Smooth muscle cell (in vitro differentiated cells): ENCODE results near the gene MIER2. TPM values are rescaled to one million over a fixed set of nuclear protein-coding genes. Genes with fewer than 3 reads are reported as not detected.
A peak's percentile ranks its signal among the peaks of the same experiment; 100 is the strongest.

ENCODE experiments used
- DNase-seq: peaks from one replicate; lab custom pipeline; 2025; ENCODE audit not compliant: unreplicated experiment; lab: John Stamatoyannopoulos, UW
- H2AFZ ChIP-seq: fragments of 200-600 bp; sonication (generic); 2 replicates; pipeline ENCODE4 v1.6.0; 2016; ENCODE audit warnings: antibody characterized with exemption, low read depth, mild to moderate bottlenecking
- H3F3A ChIP-seq: fragments of 200-600 bp; sonication (generic); 2 replicates; pipeline ENCODE4 v1.6.0; 2017; ENCODE audit warnings: antibody characterized with exemption, low read depth
- H3K27ac ChIP-seq: fragments of 200-600 bp; sonication (generic); 2 replicates; pipeline ENCODE4 v1.5.1; 2016; ENCODE audit warnings: low read depth, mild to moderate bottlenecking
- H3K27me3 ChIP-seq: fragments of 200-600 bp; sonication (generic); 2 replicates; pipeline ENCODE4 v1.6.1; 2016; ENCODE audit warnings: low read depth, mild to moderate bottlenecking
- H3K36me3 ChIP-seq: fragments of 200-600 bp; sonication (generic); 2 replicates; pipeline ENCODE4 v1.5.1; 2016; ENCODE audit warnings: low read depth
- H3K4me1 ChIP-seq: fragments of 200-600 bp; sonication (generic); 2 replicates; pipeline ENCODE4 v1.5.1; 2016; ENCODE audit warnings: low read depth
- H3K4me2 ChIP-seq: fragments of 200-600 bp; sonication (generic); 2 replicates; pipeline ENCODE4 v1.6.0; 2016; ENCODE audit warnings: mild to moderate bottlenecking
- H3K4me3 ChIP-seq: fragments of 200-600 bp; sonication (generic); 2 replicates; pipeline ENCODE4 v1.5.1; 2016; ENCODE audit warnings: mild to moderate bottlenecking
- H3K79me2 ChIP-seq: fragments of 200-600 bp; sonication (generic); 2 replicates; pipeline ENCODE4 v1.6.0; 2016; ENCODE audit warnings: low read depth, mild to moderate bottlenecking
- H3K9ac ChIP-seq: fragments of 200-600 bp; sonication (generic); 2 replicates; pipeline ENCODE4 v1.6.0; 2016; ENCODE audit warnings: low read depth
- H3K9me3 ChIP-seq: fragments of 200-600 bp; sonication (generic); replicated peaks from 2 replicates; pipeline ENCODE4 v1.5.1; 2016; ENCODE audit warnings: low read depth
- H4K20me1 ChIP-seq: fragments of 200-600 bp; sonication (generic); 2 replicates; pipeline ENCODE4 v1.6.0; 2016; ENCODE audit warnings: low read depth
- WGBS: methylation state at CpG from one replicate; pipeline ENCODE4 v1.1.7; 2016; ENCODE audit warnings: low lambda C conversion rate; 5-methylcytosine and 5-hydroxymethylcytosine counted together
- polyA plus RNA-seq: library from polyadenylated mRNA; unstranded; fragments of >200 nt; fragmentation: Nextera tagmentation; extraction: Ambion mirVana; gene quantifications from 2 replicates; pipeline ENCODE4 v1.2.1, GENCODE V29; 2016
- total RNA-seq: library from RNA; depleted of rRNA; stranded (reverse); fragments of >200 nt; gene quantifications from 2 replicates; pipeline ENCODE4 v1.2.3, GENCODE V29; 2014
- TF ChIP-seq, protein P1 (sequence below): fragments of 200-600 bp; sonication (generic); IDR thresholded peaks from 2 replicates; pipeline ENCODE4 v1.5.1; 2017; ENCODE audit warnings: borderline replicate concordance, mild to moderate bottlenecking, antibody characterized with exemption; ENCODE audit not compliant: insufficient read depth, poor library complexity, severe bottlenecking

The MIER2 gene
- total and polyA plus RNA-seq, 2 experiments from 2014 or later, result 12.7 to 79.7 TPM

- H3K27ac ChIP-seq, result peak overlapping the region; percentile 75
- no peak overlapping the region for H3K9ac ChIP-seq
- H3K4me3 ChIP-seq, result peak overlapping the region; percentile 97
- H2AFZ ChIP-seq, result no peak overlapping the region
- no peaks in the 10 kb centered on the region for H3K9me3 ChIP-seq
- peaks cover 20% of the 10 kb centered on the region for H3K4me1 ChIP-seq
- 93% methylated on average over 10 of the region's 10 CpGs for WGBS
- H3K27me3 ChIP-seq, result no peaks in the 10 kb centered on the region
- H3F3A ChIP-seq, result no peaks in the 10 kb centered on the region
- peaks cover 71% of the 10 kb centered on the region for H3K79me2 ChIP-seq
- H3K4me2 ChIP-seq, result peak overlapping the region; percentile 91
- H4K20me1 ChIP-seq, result peaks cover 63% of the 10 kb centered on the region
- no peak for DNase-seq
- TF ChIP-seq, protein P1, sequence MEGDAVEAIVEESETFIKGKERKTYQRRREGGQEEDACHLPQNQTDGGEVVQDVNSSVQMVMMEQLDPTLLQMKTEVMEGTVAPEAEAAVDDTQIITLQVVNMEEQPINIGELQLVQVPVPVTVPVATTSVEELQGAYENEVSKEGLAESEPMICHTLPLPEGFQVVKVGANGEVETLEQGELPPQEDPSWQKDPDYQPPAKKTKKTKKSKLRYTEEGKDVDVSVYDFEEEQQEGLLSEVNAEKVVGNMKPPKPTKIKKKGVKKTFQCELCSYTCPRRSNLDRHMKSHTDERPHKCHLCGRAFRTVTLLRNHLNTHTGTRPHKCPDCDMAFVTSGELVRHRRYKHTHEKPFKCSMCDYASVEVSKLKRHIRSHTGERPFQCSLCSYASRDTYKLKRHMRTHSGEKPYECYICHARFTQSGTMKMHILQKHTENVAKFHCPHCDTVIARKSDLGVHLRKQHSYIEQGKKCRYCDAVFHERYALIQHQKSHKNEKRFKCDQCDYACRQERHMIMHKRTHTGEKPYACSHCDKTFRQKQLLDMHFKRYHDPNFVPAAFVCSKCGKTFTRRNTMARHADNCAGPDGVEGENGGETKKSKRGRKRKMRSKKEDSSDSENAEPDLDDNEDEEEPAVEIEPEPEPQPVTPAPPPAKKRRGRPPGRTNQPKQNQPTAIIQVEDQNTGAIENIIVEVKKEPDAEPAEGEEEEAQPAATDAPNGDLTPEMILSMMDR, result no peak
- H3K36me3 ChIP-seq, result no peaks in the 10 kb centered on the region
These were observed 2.5 kb downstream of the MIER2 start for GRCh38 chr19:342128-342455.

DNA sequence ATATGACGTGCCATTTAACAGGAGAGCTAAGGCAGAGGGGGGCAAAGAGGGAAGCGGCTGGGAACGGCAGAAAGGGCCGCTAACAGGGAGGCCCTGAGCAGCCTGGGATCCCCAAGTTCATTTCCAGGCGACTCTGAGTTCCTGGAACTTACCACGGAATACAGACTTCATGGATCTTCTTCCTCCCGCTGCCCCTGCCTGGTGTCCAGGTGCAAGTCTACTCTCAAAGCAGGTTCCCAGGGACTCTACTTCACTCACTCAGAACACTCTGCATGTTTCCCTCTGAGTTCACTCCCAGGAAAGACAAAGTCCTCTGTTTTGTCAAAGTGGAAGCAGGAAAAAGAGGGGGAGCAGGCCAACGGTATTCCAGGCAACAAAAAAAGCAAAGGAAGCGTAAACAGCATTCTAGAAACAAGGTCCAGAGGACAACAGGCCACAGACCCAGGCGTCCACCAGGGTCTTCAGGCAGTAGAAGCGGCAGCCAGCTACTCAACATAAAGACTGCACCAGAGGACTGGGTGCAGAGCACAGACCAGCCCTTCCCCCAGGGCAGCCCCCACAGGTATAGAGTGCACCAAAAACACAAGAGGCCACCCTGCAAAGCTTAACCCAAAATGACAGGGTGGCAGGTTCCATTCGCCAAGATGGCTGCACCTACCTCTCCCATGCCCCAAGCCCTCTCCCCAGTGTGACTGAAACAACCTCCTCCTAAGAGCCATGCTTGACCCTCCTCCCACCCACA lies 3.0 kb downstream of the MIER2 start:
- Histone ChIP-seq H3K27ac (no peak overlapping the region), H3K4me1 (peaks cover 20% of the 10 kb centered on the region), H3K9me3 (no peaks in the 10 kb centered on the region), H3K4me2 (peak overlapping the region; percentile 91), H3F3A (no peaks in the 10 kb centered on the region), H4K20me1 (peaks cover 68% of the 10 kb centered on the region), H3K4me3 (peak overlapping the region; percentile 97), H3K27me3 (no peaks in the 10 kb centered on the region), H3K9ac (no peak overlapping the region), H3K36me3 (no peaks in the 10 kb centered on the region), H2AFZ (no peak overlapping the region), H3K79me2 (peaks cover 77% of the 10 kb centered on the region)
- no peak for DNase-seq
- 96% methylated on average over 12 of the region's 12 CpGs for WGBS
- TF ChIP-seq, protein P1, result no peak

DNA sequence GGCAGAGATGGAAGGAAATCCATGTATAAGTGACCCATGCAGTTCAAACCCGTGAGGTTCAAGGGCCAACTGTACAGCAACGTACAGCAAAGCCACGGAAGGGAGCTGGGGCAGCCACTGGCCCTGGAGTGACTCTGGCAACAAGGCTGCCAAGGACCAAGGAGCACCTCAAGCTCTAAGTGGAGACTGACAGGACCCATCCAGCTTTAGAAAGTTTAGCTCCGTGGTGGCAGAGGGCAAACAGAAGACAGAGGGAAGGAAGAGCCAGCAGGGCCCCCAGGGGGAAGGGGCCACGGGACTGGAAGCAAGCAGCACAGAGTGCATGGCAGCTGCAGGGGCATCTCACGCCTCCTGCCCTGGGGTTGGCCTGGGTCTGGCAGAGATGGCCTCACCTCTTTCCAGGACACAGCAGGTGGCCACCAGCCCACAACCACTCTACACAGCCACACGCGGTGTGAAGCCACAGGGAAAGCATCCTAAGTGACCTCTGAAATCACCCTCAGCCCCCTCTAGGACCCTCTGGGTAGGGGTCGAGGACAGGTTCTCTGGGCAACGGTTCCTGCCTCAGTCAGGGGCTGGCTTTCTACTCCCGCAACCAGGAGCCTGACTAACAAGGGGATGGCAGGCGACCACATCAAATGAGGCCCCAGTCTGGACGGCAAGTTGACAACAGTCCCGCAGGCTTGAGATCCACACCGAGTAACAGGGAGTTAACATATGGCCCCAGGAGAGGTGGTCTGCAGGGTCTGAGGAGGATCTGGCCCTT lies 3.8 kb downstream of the MIER2 start:
- 87% methylated on average over 15 of the region's 15 CpGs for WGBS
- peaks cover 76% of the 10 kb centered on the region for H4K20me1 ChIP-seq
- no peak for DNase-seq
- no peak overlapping the region for H2AFZ ChIP-seq
- H3K4me3 ChIP-seq, result no peak overlapping the region
- H3K9me3 ChIP-seq, result no peaks in the 10 kb centered on the region
- no peaks in the 10 kb centered on the region for H3K36me3 ChIP-seq
- no peak overlapping the region for H3K27ac ChIP-seq
- H3K4me1 ChIP-seq, result peaks cover 20% of the 10 kb centered on the region
- TF ChIP-seq, protein P1, result no peak
- H3K27me3 ChIP-seq, result no peaks in the 10 kb centered on the region
- no peak overlapping the region for H3K9ac ChIP-seq
- H3F3A ChIP-seq, result no peaks in the 10 kb centered on the region
- peak overlapping the region; percentile 91 for H3K4me2 ChIP-seq
- H3K79me2 ChIP-seq, result peaks cover 84% of the 10 kb centered on the region
